ENCODE data around the gene NAXD.

DNA sequence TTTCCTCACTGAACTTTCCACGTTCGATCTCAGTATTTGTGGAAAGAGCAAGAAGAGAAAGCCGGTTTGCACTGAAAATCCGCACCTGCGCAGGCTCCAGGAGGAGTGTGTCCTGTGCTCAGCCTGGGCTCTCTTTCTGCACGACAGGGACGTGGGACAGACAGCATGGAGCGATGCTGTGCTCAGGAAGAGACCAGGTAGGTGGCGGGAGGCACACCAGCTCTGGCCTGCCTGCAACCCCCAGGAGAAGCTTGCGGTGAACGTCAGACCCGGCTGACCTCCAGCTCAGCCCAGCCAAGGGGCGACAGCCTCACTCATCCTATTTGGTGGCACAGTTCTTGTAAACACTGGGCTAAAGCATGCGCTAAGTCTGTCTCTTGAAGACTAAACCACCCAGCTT lies 35.9 kb downstream of the NAXD start:
- TF ChIP-seq EZH2 (IDR thresholded peaks at IDR 0.05; ENCODE audit: low read depth, unreplicated experiment) (no peak), POLR2AphosphoS5 (IDR thresholded peaks at IDR 0.05; ENCODE audit: low read depth) (no peak), CREB1 (CRISPR knock-in tag; IDR thresholded peaks at IDR 0.05; ENCODE audit: low read depth) (no peak), EZH2phosphoT487 (IDR thresholded peaks at IDR 0.05; ENCODE audit: unreplicated experiment) (no peak), JUNB (IDR thresholded peaks at IDR 0.05; ENCODE audit: unreplicated experiment) (no peak)
- TF ChIP-seq, protein P1, sequence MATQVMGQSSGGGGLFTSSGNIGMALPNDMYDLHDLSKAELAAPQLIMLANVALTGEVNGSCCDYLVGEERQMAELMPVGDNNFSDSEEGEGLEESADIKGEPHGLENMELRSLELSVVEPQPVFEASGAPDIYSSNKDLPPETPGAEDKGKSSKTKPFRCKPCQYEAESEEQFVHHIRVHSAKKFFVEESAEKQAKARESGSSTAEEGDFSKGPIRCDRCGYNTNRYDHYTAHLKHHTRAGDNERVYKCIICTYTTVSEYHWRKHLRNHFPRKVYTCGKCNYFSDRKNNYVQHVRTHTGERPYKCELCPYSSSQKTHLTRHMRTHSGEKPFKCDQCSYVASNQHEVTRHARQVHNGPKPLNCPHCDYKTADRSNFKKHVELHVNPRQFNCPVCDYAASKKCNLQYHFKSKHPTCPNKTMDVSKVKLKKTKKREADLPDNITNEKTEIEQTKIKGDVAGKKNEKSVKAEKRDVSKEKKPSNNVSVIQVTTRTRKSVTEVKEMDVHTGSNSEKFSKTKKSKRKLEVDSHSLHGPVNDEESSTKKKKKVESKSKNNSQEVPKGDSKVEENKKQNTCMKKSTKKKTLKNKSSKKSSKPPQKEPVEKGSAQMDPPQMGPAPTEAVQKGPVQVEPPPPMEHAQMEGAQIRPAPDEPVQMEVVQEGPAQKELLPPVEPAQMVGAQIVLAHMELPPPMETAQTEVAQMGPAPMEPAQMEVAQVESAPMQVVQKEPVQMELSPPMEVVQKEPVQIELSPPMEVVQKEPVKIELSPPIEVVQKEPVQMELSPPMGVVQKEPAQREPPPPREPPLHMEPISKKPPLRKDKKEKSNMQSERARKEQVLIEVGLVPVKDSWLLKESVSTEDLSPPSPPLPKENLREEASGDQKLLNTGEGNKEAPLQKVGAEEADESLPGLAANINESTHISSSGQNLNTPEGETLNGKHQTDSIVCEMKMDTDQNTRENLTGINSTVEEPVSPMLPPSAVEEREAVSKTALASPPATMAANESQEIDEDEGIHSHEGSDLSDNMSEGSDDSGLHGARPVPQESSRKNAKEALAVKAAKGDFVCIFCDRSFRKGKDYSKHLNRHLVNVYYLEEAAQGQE (IDR thresholded peaks at IDR 0.05; ENCODE audit: unreplicated experiment) = no peak
- TF ChIP-seq, protein P2, sequence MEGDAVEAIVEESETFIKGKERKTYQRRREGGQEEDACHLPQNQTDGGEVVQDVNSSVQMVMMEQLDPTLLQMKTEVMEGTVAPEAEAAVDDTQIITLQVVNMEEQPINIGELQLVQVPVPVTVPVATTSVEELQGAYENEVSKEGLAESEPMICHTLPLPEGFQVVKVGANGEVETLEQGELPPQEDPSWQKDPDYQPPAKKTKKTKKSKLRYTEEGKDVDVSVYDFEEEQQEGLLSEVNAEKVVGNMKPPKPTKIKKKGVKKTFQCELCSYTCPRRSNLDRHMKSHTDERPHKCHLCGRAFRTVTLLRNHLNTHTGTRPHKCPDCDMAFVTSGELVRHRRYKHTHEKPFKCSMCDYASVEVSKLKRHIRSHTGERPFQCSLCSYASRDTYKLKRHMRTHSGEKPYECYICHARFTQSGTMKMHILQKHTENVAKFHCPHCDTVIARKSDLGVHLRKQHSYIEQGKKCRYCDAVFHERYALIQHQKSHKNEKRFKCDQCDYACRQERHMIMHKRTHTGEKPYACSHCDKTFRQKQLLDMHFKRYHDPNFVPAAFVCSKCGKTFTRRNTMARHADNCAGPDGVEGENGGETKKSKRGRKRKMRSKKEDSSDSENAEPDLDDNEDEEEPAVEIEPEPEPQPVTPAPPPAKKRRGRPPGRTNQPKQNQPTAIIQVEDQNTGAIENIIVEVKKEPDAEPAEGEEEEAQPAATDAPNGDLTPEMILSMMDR (conservative IDR thresholded peaks at IDR 0.05; ENCODE audit: low read depth in 2 of 2) = no peak

Data from GM23338 (cell line).